ENCODE results near the gene RFPL4A.
"Not testable (repeated sequence)": the region's sequence is repeated elsewhere in the genome, so short reads cannot be mapped to it uniquely, and the experiment has no call there.

The RFPL4A gene

DNA sequence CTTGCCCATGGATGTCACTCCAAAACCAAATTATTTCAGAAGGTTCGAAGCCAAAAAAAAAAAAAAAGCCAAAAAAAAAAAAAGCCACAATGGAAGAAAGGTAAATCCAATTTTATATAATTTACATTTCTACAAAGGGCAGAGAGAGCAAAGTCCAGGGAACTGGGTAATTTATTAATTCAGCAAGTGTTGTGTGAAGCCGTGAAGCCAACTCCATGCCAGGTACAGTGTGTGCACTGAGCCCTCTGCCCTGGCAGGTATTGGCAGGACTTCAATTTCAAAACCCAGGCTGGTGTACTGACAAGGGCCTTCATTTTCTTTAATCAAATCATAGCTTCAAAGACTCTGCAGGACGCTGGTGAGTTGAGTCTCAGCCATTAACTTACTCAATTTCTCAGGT is 5.5 kb upstream of the RFPL4A start:
- H3K4me3 ChIP-seq (ENCODE audit: low read length), result no peak overlapping the region
- no peaks in the 10 kb centered on the region for H3F3A ChIP-seq (ENCODE audit: insufficient read depth, low read length)
- no peak overlapping the region for H3K9ac ChIP-seq (ENCODE audit: low read length)
- no peaks in the 10 kb centered on the region for H3K79me2 ChIP-seq (ENCODE audit: low read length)
- no peaks in the 10 kb centered on the region for H3K9me2 ChIP-seq (replicated peaks; ENCODE audit: insufficient read depth, low read length)
- H3K4me2 ChIP-seq (ENCODE audit: low read depth, low read length), result no peak overlapping the region
- H2AFZ ChIP-seq (ENCODE audit: low read length), result no peak overlapping the region
- no peaks in the 10 kb centered on the region for H3K4me1 ChIP-seq (ENCODE audit: low read length)
- H3K27ac ChIP-seq (ENCODE audit: low read length), result no peak overlapping the region
- H3K27me3 ChIP-seq (replicated peaks; ENCODE audit: insufficient read depth, low read length), result peaks cover 84% of the 10 kb centered on the region
- TF ChIP-seq EZH2phosphoT487 (IDR thresholded peaks at IDR 0.05; ENCODE audit: low read length), result no peak
- no peak for TF ChIP-seq EZH2 (optimal IDR thresholded peaks at IDR 0.05; ENCODE audit: low read depth, low read length)
- DNase-seq, result no peak
- no peaks in the 10 kb centered on the region for H3K36me3 ChIP-seq (replicated peaks; ENCODE audit: insufficient read depth, low read length)
- no peaks in the 10 kb centered on the region for H4K20me1 ChIP-seq (ENCODE audit: insufficient read depth, low read length)
- no peaks in the 10 kb centered on the region for H3K9me3 ChIP-seq (replicated peaks; ENCODE audit: insufficient read depth, low read length)

- not testable (repeated sequence) for H3K4me3 ChIP-seq (ENCODE audit: low read length); H3K9ac ChIP-seq (ENCODE audit: low read length); H3F3A ChIP-seq (ENCODE audit: insufficient read depth, low read length); H3K79me2 ChIP-seq (ENCODE audit: low read length); H3K27ac ChIP-seq (ENCODE audit: low read length); H4K20me1 ChIP-seq (ENCODE audit: insufficient read depth, low read length); H2AFZ ChIP-seq (ENCODE audit: low read length); H3K36me3 ChIP-seq (replicated peaks; ENCODE audit: insufficient read depth, low read length); DNase-seq; H3K9me3 ChIP-seq (replicated peaks; ENCODE audit: insufficient read depth, low read length); H3K4me1 ChIP-seq (ENCODE audit: low read length); H3K4me2 ChIP-seq (ENCODE audit: low read depth, low read length); H3K9me2 ChIP-seq (replicated peaks; ENCODE audit: insufficient read depth, low read length)
- H3K27me3 ChIP-seq (replicated peaks; ENCODE audit: insufficient read depth, low read length), result peaks cover 69% of the 10 kb centered on the region
Measured at GRCh38 chr19:55756808-55757207, 2.1 kb upstream of the RFPL4A start.

- H3K79me2 ChIP-seq (ENCODE audit: low read length), result no peaks in the 10 kb centered on the region
- H3K9me3 ChIP-seq (replicated peaks; ENCODE audit: insufficient read depth, low read length), result no peaks in the 10 kb centered on the region
- peak; percentile 33 for DNase-seq
- no peaks in the 10 kb centered on the region for H3K4me1 ChIP-seq (ENCODE audit: low read length)
- H2AFZ ChIP-seq (ENCODE audit: low read length), result no peak overlapping the region
- no peaks in the 10 kb centered on the region for H3K9me2 ChIP-seq (replicated peaks; ENCODE audit: insufficient read depth, low read length)
- H3K9ac ChIP-seq (ENCODE audit: low read length), result no peak overlapping the region
- H3F3A ChIP-seq (ENCODE audit: insufficient read depth, low read length), result no peaks in the 10 kb centered on the region
- no peak overlapping the region for H3K27ac ChIP-seq (ENCODE audit: low read length)
- no peak for TF ChIP-seq EZH2 (optimal IDR thresholded peaks at IDR 0.05; ENCODE audit: low read depth, low read length)
- peaks cover 69% of the 10 kb centered on the region for H3K27me3 ChIP-seq (replicated peaks; ENCODE audit: insufficient read depth, low read length)
- H3K36me3 ChIP-seq (replicated peaks; ENCODE audit: insufficient read depth, low read length), result no peaks in the 10 kb centered on the region
- H3K4me3 ChIP-seq (ENCODE audit: low read length), result no peak overlapping the region
- no peaks in the 10 kb centered on the region for H4K20me1 ChIP-seq (ENCODE audit: insufficient read depth, low read length)
- no peak overlapping the region for H3K4me2 ChIP-seq (ENCODE audit: low read depth, low read length)
Measured at GRCh38 chr19:55766466-55766865, 7.6 kb downstream of the RFPL4A start.

DNA sequence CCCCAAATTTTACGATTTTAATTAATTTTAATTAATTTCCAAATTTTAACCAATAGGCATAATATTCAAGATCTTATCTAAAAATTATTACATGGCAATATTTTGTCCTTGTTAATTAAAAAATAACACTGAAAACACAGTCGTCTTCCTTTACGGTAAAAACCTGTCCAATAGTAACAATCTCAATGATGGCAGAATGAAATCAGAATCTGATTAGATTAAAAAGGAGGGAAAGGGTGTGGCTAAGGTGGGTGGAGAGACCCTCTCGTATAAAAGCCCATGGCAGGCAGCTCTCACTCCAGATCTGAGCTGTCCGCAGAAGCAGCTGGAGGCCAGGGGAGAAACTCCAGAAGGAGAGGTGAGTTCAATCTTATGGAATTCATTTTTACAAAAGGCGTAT is 9.9 kb downstream of the RFPL4A start, which contains the start of gene RFPL4AL1:
Gene RFPL4AL1, plus strand, starts transcription at position 301 of the 400 bp plus-strand sequence. CDS start 2,687 bp downstream, outside the sequence.
- H3K27ac ChIP-seq (ENCODE audit: low read length); H3K9ac ChIP-seq (ENCODE audit: low read length); H3K4me1 ChIP-seq (ENCODE audit: low read length); H4K20me1 ChIP-seq (ENCODE audit: insufficient read depth, low read length); H2AFZ ChIP-seq (ENCODE audit: low read length); H3K9me2 ChIP-seq (replicated peaks; ENCODE audit: insufficient read depth, low read length); H3K4me2 ChIP-seq (ENCODE audit: low read depth, low read length); H3F3A ChIP-seq (ENCODE audit: insufficient read depth, low read length); H3K4me3 ChIP-seq (ENCODE audit: low read length); DNase-seq; H3K36me3 ChIP-seq (replicated peaks; ENCODE audit: insufficient read depth, low read length); H3K9me3 ChIP-seq (replicated peaks; ENCODE audit: insufficient read depth, low read length); H3K79me2 ChIP-seq (ENCODE audit: low read length): not testable (repeated sequence)
- H3K27me3 ChIP-seq (replicated peaks; ENCODE audit: insufficient read depth, low read length), result peaks cover 72% of the 10 kb centered on the region

- H3K36me3 ChIP-seq (replicated peaks; ENCODE audit: insufficient read depth, low read length); H3K27ac ChIP-seq (ENCODE audit: low read length); H3K9me2 ChIP-seq (replicated peaks; ENCODE audit: insufficient read depth, low read length); H3K4me2 ChIP-seq (ENCODE audit: low read depth, low read length); H3K9me3 ChIP-seq (replicated peaks; ENCODE audit: insufficient read depth, low read length); DNase-seq; H3K9ac ChIP-seq (ENCODE audit: low read length); H3F3A ChIP-seq (ENCODE audit: insufficient read depth, low read length); H3K4me1 ChIP-seq (ENCODE audit: low read length); H2AFZ ChIP-seq (ENCODE audit: low read length); H4K20me1 ChIP-seq (ENCODE audit: insufficient read depth, low read length); H3K79me2 ChIP-seq (ENCODE audit: low read length); H3K4me3 ChIP-seq (ENCODE audit: low read length): not testable (repeated sequence)
- H3K27me3 ChIP-seq (replicated peaks; ENCODE audit: insufficient read depth, low read length), result peaks cover 64% of the 10 kb centered on the region
Measured at GRCh38 chr19:55769632-55770031, 10.7 kb downstream of the RFPL4A start.

Measured in MM.1S (cell line).